GM21717 (cell line): ENCODE data around the gene MRPS6.

Source experiments
- ATAC-seq: cut with Tn5 transposase; IDR thresholded peaks from one replicate; pipeline ENCODE4 v1.9.1; 2021; ENCODE audit warnings: mild to moderate bottlenecking, moderate library complexity; ENCODE audit not compliant: unreplicated experiment

The MRPS6 gene

DNA sequence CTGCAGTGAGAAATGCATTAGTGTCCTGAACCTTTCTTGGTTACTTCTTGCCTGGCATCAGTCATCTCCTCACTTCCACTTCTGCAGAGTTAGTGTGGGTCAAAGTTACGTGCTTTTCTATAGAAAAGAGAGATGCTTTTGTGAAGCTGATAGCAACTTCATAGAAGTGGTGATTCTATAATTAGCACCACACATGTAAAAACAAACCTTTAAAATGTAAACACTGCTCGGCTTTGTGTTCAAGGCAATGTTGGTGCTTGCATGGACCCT, 57.3 kb downstream of the MRPS6 start:
- ATAC-seq = no peak

DNA sequence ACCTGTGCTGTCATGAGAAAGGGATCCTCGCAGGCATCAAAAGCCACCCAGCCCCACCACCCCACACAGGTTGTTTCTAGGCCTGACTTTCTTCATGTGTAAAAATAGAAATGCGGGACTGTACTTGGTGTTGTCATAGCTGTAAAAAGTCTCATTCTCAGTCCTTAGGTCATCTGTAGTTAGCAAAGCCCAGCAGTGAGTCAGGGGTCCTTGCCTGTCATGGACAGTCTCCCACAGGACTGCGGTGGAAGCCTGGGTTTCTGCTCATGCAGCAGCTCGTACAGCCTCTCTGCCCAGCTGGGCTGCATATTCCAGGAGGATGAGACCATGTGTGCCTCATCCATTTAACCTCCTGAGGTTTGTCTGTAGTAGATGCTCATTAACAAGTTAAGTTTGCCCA, 58.2 kb downstream of the MRPS6 start:
- ATAC-seq = no peak

DNA sequence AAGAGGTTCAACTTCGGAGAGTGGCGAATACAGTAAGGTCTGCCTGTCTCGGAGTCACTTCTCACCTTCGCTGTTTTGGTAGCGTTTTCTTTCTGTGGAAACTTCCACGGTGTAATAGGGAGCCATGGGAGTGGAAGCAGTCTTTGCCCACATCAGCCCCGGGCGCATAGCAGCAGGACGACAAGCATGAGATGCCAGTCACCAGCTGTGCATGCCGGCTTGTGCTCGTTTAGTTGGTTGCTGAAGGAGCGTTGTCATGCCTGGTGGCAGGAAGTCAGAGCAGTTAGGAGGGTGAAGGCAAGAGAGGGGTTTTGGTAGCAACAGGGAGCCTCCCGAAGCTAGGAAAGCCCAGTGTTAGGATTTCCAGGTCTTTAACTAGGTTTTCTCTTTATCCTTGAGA, 58.8 kb downstream of the MRPS6 start:
- ATAC-seq = no peak

DNA sequence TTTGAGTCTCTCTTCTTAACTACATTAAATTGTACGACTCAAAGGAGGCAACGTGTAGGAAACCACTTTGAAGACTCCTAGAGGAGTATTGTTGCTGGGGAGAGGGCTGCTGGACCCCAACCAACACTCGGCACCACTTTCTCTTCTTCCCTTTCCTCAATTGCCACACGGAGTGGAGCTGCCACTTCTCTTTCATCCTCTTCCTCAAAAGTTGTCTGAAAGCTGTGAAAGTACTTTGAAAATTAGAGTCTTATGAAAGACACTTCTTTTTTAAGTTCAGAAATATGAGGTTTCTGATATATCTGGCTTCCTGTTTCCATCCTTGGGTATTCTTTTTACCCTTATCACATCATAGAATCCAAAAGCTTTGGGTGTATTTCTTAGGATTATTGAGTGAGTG, 59.5 kb downstream of the MRPS6 start:
- no peak for ATAC-seq

DNA sequence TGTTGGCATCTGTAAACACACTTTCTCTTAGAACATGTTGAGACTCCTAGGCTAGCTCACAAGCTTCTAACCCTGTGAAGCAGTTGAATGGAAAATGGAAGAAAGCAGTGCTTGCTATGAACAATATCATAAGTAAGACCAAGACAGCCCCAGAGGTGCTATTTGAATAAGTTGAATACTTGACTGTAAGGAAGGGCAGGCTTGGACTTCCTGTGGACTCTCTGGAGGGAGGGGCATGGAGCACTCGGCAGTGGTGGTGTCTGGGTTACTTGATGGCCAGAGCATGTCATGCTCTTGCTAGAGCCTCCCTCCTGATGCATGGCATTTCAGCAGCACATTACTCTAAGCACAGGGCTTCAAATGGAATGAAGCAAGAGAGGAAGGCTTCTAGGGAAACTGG, 60.0 kb downstream of the MRPS6 start:
- no peak for ATAC-seq

DNA sequence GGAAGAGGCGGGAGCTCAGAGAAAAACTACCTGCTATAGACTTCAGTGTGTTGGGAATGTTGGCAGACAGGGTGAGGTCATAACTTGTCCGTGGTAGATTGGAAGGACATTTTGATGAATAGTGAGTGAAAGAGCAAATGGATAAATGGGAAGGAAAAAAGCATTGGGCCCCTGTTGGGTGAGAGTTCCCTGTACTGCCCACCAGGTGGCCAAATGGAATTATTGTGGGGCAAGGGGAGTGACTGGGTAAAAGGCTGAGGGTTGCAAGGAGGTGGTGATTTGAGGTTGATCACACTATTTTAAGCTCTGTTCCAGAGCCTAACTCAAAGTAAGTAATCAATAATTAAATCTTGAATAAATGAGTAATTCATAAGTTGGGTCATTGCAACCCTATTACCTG, 60.4 kb downstream of the MRPS6 start:
- ATAC-seq = no peak

DNA sequence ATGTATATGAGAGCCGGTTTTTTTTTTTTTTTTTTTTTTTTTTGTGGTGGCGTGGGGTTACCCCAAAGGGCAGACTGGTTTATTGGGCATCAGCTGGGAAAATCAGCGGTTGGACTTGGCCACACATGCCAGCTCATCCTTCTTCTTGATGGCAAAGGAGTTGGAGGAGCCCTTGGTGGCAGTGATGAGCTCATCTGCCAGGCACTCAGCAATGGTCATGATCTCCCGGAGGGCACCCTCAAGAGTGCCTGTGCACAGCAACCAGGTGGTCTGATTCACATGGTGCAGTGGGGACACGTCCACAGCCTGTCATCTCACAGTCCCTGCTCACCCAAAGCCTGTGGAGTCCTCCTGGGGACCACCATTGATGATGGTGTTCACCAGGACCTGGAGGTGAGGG, 62.0 kb downstream of the MRPS6 start:
- ATAC-seq = no peak

DNA sequence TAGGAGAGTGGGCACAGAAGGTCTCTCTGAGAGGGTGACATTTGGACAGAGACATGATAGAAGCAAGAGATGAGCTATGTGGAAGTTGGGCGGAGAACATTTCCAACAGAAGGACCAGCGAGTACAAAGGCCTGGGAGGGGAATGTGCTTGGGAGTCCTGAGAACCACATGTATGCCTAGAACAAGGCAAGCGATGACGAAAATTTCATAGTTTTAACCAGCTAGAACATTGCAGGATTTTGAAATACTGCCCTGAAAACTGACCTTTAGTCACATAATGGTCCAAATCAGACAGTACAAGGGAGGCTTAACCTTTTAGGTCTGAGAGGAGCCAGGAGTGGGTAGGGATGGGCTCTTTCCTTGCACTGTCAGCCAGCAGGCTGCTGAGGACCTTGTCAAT, 68.0 kb downstream of the MRPS6 start:
- no peak for ATAC-seq

DNA sequence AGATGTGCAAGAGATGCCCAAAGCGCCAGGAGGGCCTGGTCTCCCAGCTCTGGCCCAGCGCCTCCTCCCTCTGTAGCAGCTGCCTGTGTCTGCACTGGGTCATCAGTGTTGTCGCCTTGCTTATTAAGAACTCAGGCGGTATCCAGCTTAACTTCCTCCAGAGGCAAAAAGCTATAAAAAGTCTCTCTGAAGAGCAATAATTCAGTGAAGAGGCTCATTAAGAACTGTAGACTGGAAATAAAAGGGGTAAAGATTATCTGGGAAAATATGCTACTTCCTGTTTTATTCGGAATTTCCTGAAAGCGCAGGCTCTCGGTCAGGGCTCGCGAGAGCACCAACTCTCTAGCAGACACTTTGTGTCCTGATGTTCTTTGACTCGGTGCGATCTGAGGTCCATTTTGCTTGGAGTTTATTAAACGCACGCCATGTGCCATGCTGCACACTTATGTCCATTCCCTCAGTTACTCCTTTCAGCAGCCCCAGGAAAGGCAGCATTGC, 70.4 kb downstream of the MRPS6 start:
- ATAC-seq = no peak

DNA sequence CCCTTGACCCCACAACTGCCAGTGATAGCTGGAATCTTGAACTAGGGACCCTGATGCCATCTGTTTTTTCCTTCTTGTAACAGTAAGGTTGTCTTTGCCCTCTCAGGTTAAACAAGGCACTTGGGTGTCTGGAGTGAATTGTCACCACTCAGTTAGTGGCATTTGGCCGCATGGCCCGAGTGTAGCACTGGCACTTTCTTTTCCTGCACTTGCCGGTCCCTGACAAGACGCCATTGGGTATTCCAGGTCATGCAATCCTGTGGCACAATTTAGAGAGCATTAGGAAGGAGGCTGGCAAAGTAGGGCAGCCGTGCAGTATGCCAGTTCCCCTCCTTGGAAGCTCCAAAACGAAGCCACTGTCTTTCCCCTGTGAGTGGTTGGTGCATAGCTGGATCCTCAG, 70.8 kb downstream of the MRPS6 start:
- no peak for ATAC-seq

DNA sequence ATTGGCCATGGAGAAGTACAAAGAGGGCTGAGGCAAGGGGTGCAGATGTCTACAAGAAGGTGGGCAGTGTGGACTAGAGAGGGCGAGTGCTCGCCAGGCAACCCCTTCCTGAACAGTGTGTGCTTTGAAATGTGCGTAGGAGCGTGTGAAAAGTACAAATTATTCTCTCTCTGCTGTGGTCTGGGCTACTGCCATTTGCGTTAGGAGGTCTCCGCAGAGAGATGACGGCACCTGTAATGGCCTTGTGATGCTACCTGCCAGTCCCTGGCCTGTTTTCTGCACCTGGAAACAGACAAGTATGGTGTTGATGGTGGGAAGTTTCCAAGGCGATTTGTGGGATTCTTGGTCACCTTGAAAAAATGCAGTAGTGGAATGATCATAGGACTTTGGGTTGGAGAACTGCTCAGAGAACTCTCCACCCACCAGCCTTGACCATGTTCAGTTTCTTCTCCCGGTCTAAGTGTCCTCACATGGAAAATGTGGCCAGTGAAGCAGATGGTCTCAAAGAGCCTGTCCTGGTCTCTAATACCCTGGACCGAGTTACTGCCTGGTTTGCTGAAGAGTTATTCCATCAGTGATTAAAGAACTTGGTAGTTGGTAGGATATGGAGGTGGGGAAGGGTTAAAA, 74.5 kb downstream of the MRPS6 start:
- no peak for ATAC-seq

DNA sequence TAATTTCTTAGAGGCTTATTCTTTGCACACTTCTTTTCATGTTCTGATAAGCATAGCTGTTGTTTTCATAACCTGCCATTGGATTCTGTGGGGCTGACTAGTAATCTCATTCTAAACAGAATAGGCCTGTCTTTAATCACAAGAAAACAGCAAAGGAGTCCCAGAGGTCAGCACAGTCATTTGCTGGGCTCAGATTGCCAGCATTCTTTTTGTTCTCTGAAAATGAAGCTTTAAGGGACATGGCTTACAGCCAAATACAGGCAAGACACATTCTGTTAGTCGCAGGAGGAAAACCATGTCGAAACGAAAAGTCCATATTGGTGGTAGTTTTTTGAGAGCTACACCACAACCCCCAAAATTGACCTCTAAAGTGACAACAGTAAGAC, 75.0 kb downstream of the MRPS6 start:
- ATAC-seq = no peak

DNA sequence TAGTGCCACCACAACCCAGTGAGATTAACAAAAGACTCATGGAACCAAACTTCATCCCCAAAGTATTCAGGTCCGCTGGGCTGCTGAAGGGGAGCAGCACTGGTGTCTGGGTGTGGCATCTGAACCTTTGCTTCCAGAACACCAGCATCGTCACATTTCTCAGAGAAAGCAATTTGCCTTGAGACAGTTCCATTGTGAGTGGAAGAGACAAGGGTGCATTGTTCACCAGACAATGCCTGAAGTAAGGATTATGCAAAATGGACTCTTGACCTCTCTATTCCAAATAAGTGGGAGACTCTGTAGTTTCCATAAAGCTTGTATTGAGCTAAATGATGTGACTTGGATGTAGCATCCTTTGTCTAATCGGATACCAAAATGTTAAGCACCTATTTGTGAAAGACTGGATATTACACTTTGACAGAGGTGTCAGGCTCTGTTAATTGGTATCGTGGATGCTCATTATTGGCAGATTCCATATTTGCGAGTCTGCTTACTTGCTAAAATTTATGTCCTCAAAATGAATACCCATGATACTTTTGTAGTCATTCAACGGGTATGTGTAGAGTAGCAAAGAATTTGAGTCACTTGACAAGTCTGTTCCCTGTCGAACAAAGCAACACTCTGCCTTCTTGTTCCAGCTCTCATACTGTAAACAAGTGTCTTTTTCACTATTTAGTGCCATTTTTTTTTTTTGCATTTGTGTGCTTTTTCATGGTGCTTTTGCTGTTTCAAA, 75.6 kb downstream of the MRPS6 start:
- no peak for ATAC-seq

DNA sequence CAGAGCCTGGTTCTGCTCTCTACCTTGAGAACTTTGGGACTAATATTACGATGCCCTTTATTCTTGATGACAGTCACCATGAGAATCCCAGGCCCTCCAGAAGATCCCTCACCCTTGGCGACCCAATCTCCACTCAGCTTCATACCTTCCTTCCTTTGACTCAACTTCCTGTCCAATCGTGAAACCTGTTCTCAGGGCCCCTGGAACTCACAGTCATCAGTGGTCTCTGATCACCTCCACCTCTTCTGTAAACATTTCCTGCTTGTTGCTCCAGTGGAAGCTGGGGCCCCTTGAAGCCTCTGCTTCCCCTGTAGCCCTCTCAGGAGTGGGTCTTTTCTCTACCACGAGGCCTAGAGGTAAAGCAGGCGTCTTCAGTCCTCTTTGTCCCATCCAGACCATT, 79.1 kb downstream of the MRPS6 start:
- ATAC-seq = no peak

DNA sequence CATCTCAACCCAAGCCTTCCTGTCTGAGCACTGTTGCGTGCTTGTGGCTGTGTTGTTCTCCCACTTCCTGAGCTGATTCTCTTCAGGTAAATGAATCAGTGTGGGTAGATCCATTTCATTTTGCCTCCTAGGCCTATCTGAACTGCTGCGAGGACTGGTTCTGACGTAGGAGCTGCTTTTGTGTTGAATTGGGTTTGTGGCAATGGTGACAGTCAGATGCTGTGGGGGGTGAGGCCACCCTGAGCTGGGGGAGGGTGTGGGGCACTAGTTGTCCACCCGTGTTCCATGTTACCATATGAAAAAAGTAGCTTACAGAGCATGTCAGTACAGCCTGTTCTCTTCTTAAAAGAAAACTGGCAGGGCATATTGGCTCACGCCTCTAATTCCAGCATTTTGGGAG, 81.5 kb downstream of the MRPS6 start:
- ATAC-seq = no peak

DNA sequence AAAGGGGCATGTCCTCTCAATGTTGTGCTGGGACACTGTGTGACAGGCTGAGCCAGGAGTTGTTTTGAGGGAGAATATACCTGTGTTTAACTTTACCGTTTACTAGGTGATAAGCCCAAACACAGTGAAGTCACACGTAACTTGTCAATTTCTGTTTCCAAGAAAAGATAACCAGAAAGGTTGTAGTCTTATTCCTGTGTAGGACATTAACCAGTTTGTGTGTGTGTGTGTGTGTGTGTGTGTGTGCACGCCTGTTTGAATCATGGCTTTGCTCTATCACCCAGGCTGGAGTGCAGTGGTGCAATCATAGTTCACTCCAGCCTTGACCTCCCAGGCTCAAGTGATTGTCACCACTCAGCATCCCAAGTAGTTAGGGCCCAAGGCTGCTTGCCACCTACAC, 83.6 kb downstream of the MRPS6 start:
- no peak for ATAC-seq

DNA sequence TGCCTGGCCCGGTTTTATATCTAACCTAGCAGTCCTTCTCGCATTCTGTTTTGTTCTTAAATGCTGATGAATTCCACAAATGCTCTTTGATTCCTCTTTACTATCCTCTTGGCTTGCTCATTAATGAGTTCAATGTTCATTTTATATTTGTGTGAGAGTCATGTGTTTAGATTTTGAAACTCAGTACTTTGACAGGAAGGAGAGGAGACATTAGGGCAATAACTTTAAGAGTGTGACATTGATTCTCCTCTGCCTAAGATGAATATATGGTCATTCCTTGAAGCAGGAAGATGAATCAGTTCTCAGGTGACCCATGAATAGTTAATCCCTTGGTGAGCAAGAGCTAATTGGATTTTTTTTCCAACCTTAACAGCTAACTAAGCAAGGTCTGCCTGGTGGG, 84.1 kb downstream of the MRPS6 start:
- ATAC-seq = no peak

DNA sequence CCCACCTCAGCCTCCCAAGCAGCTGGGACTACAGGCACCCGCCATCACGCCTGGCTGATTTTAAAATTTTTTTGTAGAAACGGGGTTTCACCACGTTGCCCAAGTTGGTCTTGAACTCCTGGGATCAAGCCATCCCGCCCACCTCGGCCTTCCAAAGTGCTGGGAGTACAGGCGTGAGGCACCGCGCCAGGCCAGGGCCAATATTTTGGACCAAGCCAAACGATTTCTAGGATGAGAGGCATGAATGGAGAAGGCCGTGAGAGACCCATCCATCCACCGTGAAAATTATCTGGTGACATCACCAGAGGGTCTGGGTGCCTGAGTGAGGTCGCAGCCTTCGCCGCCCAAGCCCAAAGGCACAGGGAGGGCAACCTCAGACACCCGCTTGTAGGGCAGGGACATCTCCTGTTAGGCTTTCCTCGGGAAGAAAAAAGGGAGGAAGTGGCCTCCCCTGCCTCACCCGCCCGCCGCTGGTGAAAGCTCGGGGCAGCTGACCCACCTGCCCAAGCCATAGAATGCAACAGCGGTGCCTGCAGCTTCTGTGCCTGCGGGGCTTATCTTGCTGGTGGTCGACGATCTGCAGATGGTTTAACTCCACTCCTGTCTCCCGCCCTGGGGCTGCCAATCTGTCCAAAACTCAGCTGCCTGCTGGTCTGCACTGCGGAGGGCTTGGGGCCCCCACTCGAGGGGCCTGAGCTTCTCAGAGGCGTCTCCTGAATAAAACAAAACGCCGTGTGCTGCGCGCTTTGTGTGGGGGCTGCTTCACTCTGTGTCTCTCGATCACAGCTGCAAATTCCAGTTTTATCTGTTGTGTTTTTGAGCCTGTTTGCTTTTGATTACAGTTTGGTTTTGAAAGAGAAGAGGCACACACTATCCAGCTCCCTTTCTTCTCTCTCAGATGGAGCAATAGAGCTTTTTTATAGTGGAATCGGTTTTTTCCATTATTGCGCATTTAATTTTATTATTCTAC, 85.8 kb downstream of the MRPS6 start:
- no peak for ATAC-seq

DNA sequence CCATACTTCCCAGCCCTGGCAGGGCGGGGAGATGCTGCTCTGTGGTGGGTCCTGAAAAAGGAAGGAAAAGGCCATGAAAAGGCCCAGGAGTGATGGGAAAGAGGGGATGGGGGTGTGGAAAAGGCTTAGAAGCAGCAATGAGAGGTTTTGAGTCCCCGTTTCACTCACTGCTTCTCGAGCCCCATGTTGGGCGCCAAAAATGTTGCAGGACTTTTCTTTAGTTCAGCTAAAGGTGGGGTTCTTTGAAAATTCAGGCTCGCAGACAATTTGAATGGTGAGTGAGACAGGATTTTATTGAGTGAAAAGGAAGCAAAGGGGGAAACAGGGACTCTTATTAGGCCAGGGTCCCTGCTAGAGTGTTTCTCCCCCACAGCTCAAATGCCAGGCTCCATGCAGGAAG, 93.1 kb downstream of the MRPS6 start:
- ATAC-seq = no peak

DNA sequence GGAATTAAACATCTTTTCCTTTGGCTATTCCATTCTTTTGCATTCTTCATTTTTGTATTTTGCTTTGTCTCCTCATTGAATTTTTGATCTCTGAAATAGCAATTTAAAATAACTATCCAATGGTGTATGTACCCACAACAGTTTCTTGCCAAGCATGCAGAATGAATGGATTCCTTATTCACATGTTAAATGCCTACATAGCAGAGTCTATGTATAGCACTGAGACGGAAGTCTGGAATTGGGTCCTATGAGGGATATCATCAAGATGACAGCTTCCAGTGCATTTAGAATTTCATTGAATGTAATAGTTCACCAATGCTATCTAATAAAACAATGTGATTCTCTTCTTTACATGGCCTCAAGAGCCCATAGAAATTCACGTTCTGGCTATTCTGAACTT, 97.5 kb downstream of the MRPS6 start:
- no peak for ATAC-seq

DNA sequence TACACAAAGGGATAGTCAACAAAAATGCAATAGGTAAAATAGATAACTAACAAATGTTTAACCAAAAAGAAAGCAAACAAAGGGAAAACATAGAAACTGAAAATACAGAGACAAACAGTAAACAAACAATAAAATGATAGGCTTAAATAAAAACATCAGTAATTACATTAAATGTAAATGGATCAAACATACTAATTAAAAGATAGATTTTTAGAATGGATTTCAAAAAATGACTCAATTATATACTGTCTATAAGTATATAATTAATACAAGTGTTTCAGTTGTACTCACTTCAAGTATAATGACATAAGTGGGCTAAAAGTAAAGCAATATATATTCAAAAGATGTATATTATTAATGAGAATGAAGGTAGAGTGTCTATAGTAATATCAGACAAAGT, 101.1 kb downstream of the MRPS6 start:
- no peak for ATAC-seq

DNA sequence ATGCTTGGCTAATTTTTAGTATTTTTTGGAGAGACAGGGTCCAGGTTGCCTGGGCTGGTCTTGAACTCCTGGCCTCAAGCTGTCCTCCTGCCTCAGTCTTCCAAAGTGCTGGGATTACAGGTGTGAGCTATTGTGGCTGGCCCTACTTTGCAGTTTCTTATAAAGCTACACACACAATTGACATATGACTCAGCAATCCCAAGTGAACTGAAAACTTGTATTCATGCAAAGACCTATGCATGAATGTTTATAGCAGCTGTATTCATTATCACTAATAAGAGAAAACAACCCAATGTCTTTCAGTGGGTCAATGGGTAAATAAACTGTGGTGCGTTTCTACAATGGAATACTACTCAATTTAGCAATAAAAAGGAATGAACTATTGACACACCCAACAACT, 103.1 kb downstream of the MRPS6 start:
- no peak for ATAC-seq
